Stimulated activated CD8-positive, alpha-beta memory T cell treated with anti-CD3 and anti-CD28 coated beads, Interleukin-4, amount 100 ng/mL, for 4 hours (primary cell): ENCODE data around the gene GPC5.
"Not testable (repeated sequence)": the region's sequence is repeated elsewhere in the genome, so short reads cannot be mapped to it uniquely, and the experiment has no call there.

ENCODE experiments used
- DNase-seq, 2 donors: peaks; one replicate each; pipeline ENCODE4 v3.0.0-alpha.2; 2020; ENCODE audit warnings: low read depth in 2 of 2, low spot score in 1 of 2

Gene GPC5

GRCh38 chr13:91647361-91647990 lies 249.1 kb downstream of the GPC5 start:
- DNase-seq, result no peak

DNA sequence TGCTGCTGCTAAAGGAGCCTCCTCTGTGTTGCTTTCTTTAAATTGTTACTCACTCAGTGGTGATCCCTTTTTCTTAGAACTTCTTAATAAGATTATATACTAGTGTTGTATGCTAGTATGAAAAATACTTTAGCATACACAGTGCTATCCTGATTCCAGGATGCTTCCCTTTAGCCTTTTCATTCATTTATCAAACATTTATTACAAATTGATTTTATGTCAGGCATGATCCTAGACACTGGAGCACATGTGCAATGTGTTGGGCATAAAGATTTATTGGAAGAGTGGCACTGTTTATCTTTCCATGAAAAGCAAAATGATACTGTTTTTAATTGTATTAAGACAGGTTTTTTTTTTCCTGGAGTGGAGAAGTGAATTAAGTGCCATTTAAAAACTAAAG lies 249.6 kb downstream of the GPC5 start:
- no peak for DNase-seq

- no peak for DNase-seq
Measured at GRCh38 chr13:91649456-91649855, 251.0 kb downstream of the GPC5 start.

DNA sequence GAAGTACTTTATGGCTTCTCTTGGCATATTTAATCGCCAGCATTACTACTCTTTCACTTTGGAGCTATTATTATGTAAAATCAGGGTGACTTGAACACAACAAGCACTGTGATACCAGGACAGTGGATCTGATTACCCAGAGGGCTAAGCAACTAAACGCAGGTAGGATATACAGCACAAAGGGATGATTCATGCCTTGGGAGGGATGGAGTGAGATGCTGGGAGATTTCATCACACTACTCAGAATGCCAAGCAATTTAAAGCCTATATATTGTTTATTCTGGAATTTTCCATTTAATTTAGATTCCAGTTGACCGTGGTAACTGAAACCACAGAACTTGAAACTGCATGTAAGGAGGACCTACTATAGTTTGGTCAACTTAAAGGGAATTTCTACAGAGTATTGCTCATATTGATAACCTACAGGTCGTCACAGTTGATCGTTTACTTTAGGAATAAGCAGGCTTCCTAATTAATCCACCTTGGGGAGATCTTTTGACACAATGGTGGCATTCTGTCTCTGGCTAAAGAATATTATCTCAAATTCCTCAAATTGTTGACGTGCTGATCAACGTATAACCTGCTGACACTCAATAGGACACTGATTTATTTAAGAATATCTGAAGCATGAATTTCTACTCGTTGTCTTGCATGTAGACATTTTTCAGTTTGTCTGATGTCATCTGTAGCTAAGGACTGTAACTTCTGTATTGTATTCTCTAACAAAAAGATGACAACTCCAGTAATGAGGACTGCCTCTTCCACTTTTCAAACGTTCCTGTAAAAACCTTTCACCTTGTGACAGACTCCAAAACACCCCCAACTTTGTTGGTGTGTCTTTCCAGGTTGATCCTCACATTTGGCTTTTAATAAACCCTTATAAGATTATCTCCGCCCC lies 254.2 kb downstream of the GPC5 start:
- no peak for DNase-seq

DNA sequence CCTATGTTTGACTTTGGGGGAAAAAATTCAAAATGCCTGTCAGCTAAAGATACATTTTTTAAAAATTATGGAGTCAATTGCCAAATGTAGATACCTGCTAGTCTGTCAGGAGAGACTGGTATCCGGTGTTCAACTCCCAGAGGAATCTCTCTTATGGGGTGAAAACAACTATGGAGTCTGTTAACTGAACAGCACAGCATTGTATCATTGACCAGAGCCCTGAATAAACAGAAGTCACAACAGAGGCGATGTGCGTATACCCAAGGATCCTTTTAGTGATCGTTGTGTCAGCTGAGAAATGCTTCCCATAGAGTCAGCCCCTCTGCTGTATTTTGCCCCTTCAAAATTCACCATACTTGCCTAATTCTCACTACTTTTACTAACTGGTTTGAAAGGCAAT lies 257.3 kb downstream of the GPC5 start:
- DNase-seq, result no peak

DNA sequence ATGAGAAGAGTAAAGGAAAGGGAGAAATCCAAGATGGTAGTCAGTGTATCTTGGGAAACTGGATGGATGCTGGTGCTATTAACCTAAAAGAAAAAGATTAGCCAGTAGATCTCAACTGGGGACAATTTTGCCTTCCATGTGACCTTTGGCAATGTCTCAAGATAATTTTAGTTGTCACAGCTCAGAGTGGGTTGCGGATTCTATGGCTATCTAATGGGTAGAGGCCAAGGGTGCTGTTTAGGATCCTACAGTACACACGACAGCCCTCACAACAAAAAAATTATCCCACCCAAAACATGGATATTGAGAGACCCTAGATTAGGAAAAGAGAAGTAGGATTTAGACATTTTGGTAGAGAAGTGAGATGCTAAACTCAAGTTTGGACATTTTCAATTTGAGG lies 258.9 kb downstream of the GPC5 start:
- DNase-seq, result no peak

- no peak for DNase-seq
Measured at GRCh38 chr13:91659256-91660075, 261.0 kb downstream of the GPC5 start.

- no peak for DNase-seq
Measured at GRCh38 chr13:91660076-91660415, 261.6 kb downstream of the GPC5 start.

GRCh38 chr13:91661692-91662490 lies 263.5 kb downstream of the GPC5 start:
- DNase-seq, result no peak

DNA sequence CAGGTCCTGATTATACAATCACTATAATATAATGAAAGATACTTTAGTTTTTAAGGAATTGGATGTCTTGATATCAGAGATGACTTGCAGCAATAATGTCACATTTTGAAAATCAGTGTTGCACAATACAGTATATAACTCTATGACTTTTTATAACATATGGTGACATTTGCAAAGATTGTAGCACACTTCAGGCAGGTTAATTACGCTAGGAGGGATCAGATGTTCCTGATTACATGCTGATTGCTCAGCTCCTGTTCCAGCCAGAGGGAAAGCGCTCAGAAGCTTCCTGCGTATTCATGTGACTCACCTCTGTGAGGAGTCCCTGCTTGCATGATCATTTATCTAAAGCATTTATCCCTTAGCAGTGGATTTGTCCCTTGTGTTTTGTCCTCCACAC lies 265.6 kb downstream of the GPC5 start:
- no peak for DNase-seq

GRCh38 chr13:91667486-91667885 lies 269.1 kb downstream of the GPC5 start:
- no peak for DNase-seq

- DNase-seq, result no peak
Measured at GRCh38 chr13:91668866-91669495, 270.6 kb downstream of the GPC5 start.

GRCh38 chr13:91674347-91674746 lies 275.9 kb downstream of the GPC5 start:
- DNase-seq, result not testable (repeated sequence)

GRCh38 chr13:91684746-91685145 lies 286.3 kb downstream of the GPC5 start:
- DNase-seq, result no peak

GRCh38 chr13:91690944-91691343 lies 292.5 kb downstream of the GPC5 start:
- DNase-seq, result no peak

- no peak for DNase-seq
Measured at GRCh38 chr13:91693466-91693865, 295.0 kb downstream of the GPC5 start.

DNA sequence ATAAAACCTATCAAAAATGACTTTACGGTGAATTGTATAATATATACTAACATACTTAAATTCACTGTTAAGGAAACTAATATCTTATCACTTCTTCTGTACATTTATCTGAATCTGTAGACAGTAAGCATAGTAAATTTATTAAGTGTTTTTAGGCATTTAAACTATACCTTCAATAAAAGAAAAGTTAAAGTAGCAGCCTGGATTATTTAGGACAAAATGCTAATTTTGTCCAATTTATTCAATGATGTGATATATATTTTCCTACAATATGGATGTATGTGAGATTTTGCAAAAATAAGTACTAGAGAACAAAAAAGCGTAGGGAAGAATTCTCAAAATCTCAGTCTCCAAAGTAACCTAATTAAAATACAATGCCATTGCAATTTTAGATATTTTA lies 299.9 kb downstream of the GPC5 start:
- DNase-seq, result no peak

- DNase-seq, result no peak
Measured at GRCh38 chr13:91698767-91699166, 300.3 kb downstream of the GPC5 start.

DNA sequence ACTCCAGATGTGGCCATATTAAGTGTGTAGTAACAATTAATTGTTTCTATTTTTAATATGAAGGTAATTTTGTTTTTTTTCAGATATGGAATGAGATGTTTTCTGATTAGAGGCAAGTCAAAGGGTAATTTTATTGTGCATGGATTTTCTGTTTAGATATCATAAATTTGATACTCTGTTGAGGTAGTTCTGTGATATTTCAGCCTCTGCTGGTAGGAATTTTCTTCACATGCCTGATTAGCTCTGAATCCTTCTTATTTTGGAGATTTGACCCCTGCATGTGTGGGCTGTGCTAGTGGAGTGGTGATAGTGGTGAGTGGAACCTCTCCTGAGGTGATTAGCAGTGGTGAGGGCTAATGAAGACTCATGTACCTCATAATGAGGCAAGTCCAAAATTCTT lies 301.4 kb downstream of the GPC5 start:
- DNase-seq, result no peak

DNA sequence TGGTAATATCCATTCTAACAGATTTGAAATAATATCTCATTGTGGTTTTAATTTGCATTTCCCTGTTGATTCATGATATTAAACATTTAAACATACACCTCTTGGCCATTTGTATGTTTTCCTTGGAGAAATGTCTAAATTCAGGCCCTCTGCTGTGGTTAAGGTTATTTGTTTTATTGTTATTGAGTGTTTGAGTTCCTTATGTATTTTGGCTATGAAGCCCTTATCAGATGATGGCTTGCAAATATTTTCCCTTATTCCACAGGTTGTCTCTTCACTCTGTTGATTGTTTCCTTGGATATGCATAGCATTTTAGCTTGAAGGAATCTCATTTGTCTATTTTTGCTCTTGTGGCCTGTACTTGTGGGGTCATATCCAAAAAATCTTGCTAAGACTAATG lies 303.6 kb downstream of the GPC5 start:
- DNase-seq, result no peak

DNA sequence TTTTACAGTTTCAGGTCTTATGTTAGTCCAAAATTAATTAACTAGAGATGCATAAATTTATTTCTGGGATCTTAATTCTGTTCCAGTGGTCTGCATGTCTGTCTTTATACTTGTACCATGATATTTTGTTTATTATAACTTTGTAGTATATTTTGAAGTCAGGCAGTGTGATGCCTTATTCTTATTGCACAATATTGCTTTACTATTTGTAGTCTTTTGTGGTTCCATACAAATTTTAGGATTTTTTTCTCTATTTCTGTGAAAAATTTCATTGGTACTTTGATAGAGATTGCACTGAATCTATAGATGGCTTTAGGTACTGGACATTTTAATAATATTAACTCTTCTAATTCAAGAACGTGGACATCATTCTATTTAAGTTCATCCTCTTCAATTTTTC lies 304.0 kb downstream of the GPC5 start:
- DNase-seq, result no peak
